GM12878 (cell line): ENCODE data around the gene CAMK2G. TPM values are rescaled to one million over a fixed set of nuclear protein-coding genes. Genes with fewer than 3 reads are reported as not detected.
A peak's percentile ranks its signal among the peaks of the same experiment; 100 is the strongest.

Source experiments
- CBX3 ChIP-seq: fragments of 200-600 bp; sonication (generic); IDR thresholded peaks from 2 replicates; pipeline ENCODE4 v1.6.1; 2016; ENCODE audit warnings: low read depth, borderline replicate concordance
- CBX5 ChIP-seq: sonication (generic); IDR thresholded peaks from 2 replicates; pipeline ENCODE4 v1.6.1; 2016; ENCODE audit warnings: low read depth, moderate library complexity, mild to moderate bottlenecking, inconsistent platforms
- CEBPB ChIP-seq, 2 experiments: fragments of 150-350 bp in 1 of 2; IDR thresholded peaks; 2 replicates each; pipeline ENCODE4 v1.6.1; 2012 to 2014; ENCODE audit warnings: low read depth in 2 of 2, low read length in 2 of 2, borderline replicate concordance in 1 of 2, inconsistent platforms in 1 of 2
- CHD2 ChIP-seq: IDR thresholded peaks from 2 replicates; pipeline ENCODE4 v1.6.1; 2011; ENCODE audit warnings: low read depth, low read length, improper control_type of control experiment, borderline replicate concordance
- E4F1 ChIP-seq: fragments of 450-650 bp; IDR thresholded peaks from 2 replicates; pipeline ENCODE4 v1.6.1; 2018; ENCODE audit warnings: borderline replicate concordance, mild to moderate bottlenecking; ENCODE audit not compliant: partially characterized antibody
- EP300 ChIP-seq, 2 experiments: fragments of 150-350 bp in 1 of 2; IDR thresholded peaks; 2 replicates each; pipeline ENCODE4 v1.6.1; 2011 to 2012; ENCODE audit warnings: low read depth in 2 of 2, low read length in 2 of 2, borderline replicate concordance in 1 of 2, improper control_type of control experiment in 1 of 2, inconsistent platforms in 1 of 2; ENCODE audit not compliant: control insufficient read depth in 1 of 2
- GABPA ChIP-seq: IDR thresholded peaks from 2 replicates; pipeline ENCODE4 v1.6.1; 2014; ENCODE audit warnings: antibody characterized with exemption, low read depth, mild to moderate bottlenecking, inconsistent platforms
- IKZF1 ChIP-seq: fragments of 450-650 bp; conservative IDR thresholded peaks from 2 replicates; pipeline ENCODE4 v1.6.1; 2017; ENCODE audit warnings: antibody characterized with exemption, mild to moderate bottlenecking
- JUND ChIP-seq: IDR thresholded peaks from 2 replicates; pipeline ENCODE4 v1.6.1; 2012; ENCODE audit warnings: low read depth, mild to moderate bottlenecking, low read length, improper control_type of control experiment, moderate library complexity
- KAT2A ChIP-seq: conservative IDR thresholded peaks from 2 replicates; pipeline ENCODE4 v1.6.1; 2011; ENCODE audit warnings: low read depth, low read length; ENCODE audit not compliant: control insufficient read depth
- NFIC ChIP-seq: IDR thresholded peaks from 2 replicates; pipeline ENCODE4 v1.6.1; 2012; ENCODE audit warnings: low read depth, mild to moderate bottlenecking, inconsistent platforms, low read length, moderate library complexity
- NFYA ChIP-seq: IDR thresholded peaks from 2 replicates; pipeline ENCODE4 v1.6.1; 2011; ENCODE audit warnings: low read depth, mild to moderate bottlenecking, low read length, improper control_type of control experiment, borderline replicate concordance
- NFYB ChIP-seq: IDR thresholded peaks from 2 replicates; pipeline ENCODE4 v1.6.1; 2011; ENCODE audit warnings: low read depth, mild to moderate bottlenecking, low read length, improper control_type of control experiment, moderate library complexity; ENCODE audit not compliant: insufficient read depth
- PAX8 ChIP-seq: fragments of 450-650 bp; IDR thresholded peaks from 2 replicates; pipeline ENCODE4 v1.6.1; 2017; ENCODE audit warnings: mild to moderate bottlenecking, moderate library complexity
- SIN3A ChIP-seq: IDR thresholded peaks from 2 replicates; pipeline ENCODE4 v1.6.1; 2012; ENCODE audit warnings: low read depth, low read length, improper control_type of control experiment
- SUPT20H ChIP-seq: IDR thresholded peaks from 2 replicates; pipeline ENCODE4 v1.6.1; 2011; ENCODE audit warnings: low read depth, mild to moderate bottlenecking, low read length, moderate library complexity, borderline replicate concordance; ENCODE audit not compliant: control insufficient read depth
- TCF7 ChIP-seq: IDR thresholded peaks from 2 replicates; pipeline ENCODE4 v1.6.1; 2014; ENCODE audit warnings: antibody characterized with exemption, borderline replicate concordance
- polyA plus RNA-seq, 11 experiments: library from polyadenylated mRNA; depleted of rRNA in 4 of 11; unstranded in 6 of 11; stranded (reverse) in 5 of 11; fragments of >200 nt; fragmentation: Nextera tagmentation in 4 of 11; fragmentation: Illumina TruSeq in 1 of 11; extraction: Ambion mirVana in 4 of 11; extraction: Trizol in 1 of 11; gene quantifications; 1 replicate in 1 of 11; 2 replicates in 10 of 11; pipeline versions ENCODE4 v1.2.1 to v1.2.3, GENCODE V29; 2011 to 2016; ENCODE audit warnings: inconsistent platforms in 2 of 11, missing spikeins in 2 of 11, low read depth in 1 of 11
- total RNA-seq, 4 experiments: library from RNA; depleted of rRNA in 3 of 4; stranded (reverse); fragments of >200 nt in 3 of 4; fragmentation: Illumina TruSeq in 1 of 4; extraction: Trizol in 1 of 4; gene quantifications; 2 replicates each; pipeline versions ENCODE4 v1.2.1 to v1.2.3, GENCODE V29; 2013 to 2021
- TF ChIP-seq, protein P1 (sequence below): IDR thresholded peaks from 2 replicates; pipeline ENCODE4 v1.6.1; 2012; ENCODE audit warnings: improper control_type of control experiment, low read depth, low read length; ENCODE audit not compliant: insufficient replicate concordance

The CAMK2G gene
- total and polyA plus RNA-seq, 10 of the 15 experiments (the other 5 are each of a cell fraction or from before 2014, with no cell fraction given), result 5.5 to 24.3 (median 16.9) TPM

GRCh38 chr10:73879296-73880173 is 5.2 kb upstream of the CAMK2G start (continued):
- TF ChIP-seq CHD2, result 0 out of 2 replicates have a peak, but pooled peaks have one; percentile 14
- peak; percentile 57; the same call in 1 of the 2 replicates for TF ChIP-seq IKZF1
- TF ChIP-seq PAX8, result no peak
- no peak for TF ChIP-seq E4F1
- TF ChIP-seq EP300 (IDR thresholded peaks at IDR 0.05; ENCODE audit: borderline replicate concordance in 1 of 2, control insufficient read depth in 1 of 2, low read depth in 2 of 2, low read length in 2 of 2), result peak in 1 of 2 experiments; percentile 48; a peak in 2 of 4 replicates
- TF ChIP-seq CBX5, result 0 out of 2 replicates have a peak, but pooled peaks have one; percentile 21
- TF ChIP-seq, protein P1, sequence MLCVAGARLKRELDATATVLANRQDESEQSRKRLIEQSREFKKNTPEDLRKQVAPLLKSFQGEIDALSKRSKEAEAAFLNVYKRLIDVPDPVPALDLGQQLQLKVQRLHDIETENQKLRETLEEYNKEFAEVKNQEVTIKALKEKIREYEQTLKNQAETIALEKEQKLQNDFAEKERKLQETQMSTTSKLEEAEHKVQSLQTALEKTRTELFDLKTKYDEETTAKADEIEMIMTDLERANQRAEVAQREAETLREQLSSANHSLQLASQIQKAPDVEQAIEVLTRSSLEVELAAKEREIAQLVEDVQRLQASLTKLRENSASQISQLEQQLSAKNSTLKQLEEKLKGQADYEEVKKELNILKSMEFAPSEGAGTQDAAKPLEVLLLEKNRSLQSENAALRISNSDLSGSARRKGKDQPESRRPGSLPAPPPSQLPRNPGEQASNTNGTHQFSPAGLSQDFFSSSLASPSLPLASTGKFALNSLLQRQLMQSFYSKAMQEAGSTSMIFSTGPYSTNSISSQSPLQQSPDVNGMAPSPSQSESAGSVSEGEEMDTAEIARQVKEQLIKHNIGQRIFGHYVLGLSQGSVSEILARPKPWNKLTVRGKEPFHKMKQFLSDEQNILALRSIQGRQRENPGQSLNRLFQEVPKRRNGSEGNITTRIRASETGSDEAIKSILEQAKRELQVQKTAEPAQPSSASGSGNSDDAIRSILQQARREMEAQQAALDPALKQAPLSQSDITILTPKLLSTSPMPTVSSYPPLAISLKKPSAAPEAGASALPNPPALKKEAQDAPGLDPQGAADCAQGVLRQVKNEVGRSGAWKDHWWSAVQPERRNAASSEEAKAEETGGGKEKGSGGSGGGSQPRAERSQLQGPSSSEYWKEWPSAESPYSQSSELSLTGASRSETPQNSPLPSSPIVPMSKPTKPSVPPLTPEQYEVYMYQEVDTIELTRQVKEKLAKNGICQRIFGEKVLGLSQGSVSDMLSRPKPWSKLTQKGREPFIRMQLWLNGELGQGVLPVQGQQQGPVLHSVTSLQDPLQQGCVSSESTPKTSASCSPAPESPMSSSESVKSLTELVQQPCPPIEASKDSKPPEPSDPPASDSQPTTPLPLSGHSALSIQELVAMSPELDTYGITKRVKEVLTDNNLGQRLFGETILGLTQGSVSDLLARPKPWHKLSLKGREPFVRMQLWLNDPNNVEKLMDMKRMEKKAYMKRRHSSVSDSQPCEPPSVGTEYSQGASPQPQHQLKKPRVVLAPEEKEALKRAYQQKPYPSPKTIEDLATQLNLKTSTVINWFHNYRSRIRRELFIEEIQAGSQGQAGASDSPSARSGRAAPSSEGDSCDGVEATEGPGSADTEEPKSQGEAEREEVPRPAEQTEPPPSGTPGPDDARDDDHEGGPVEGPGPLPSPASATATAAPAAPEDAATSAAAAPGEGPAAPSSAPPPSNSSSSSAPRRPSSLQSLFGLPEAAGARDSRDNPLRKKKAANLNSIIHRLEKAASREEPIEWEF, result no peak
- TF ChIP-seq NFIC, result no peak
- TF ChIP-seq TCF7, result no peak
- no peak for TF ChIP-seq NFYB
- no peak for TF ChIP-seq GABPA
- TF ChIP-seq CEBPB (IDR thresholded peaks at IDR 0.05; ENCODE audit: borderline replicate concordance in 1 of 2, low read depth in 2 of 2, low read length in 2 of 2), result no peak
- TF ChIP-seq NFYA, result no peak
- TF ChIP-seq CBX3, result no peak
- TF ChIP-seq JUND, result peak; percentile 46; the same call in 1 of the 2 replicates
- no peak for TF ChIP-seq SUPT20H
- TF ChIP-seq SIN3A, result no peak
- TF ChIP-seq KAT2A, result no peak
